ENCODE measurements around the gene ACTN3.
"Not testable (repeated sequence)": the region's sequence is repeated elsewhere in the genome, so short reads cannot be mapped to it uniquely, and the experiment has no call there.

ACTN3 gene

GRCh38 chr11:66546368-66546965 lies at the start of gene ACTN3:
Gene ACTN3, plus strand, starts transcription at chr11:66546903. Its CDS starts 35 bp downstream, at chr11:66546938.
- no peak for DNase-seq

GRCh38 chr11:66497206-66497605 lies 49.5 kb upstream of the ACTN3 start:
- DNase-seq: no peak

GRCh38 chr11:66498506-66498905 lies 48.2 kb upstream of the ACTN3 start:
- no peak for DNase-seq

GRCh38 chr11:66505276-66505816 lies 41.4 kb upstream of the ACTN3 start:
- no peak for DNase-seq

GRCh38 chr11:66509131-66509561 lies 37.6 kb upstream of the ACTN3 start:
- DNase-seq: no peak

- DNase-seq: peak; percentile 42 to 54
These were observed 36.3 kb upstream of the ACTN3 start, which contains the start of gene BBS1 for GRCh38 chr11:66510271-66510989. Gene BBS1, plus strand, starts transcription at chr11:66510635. Its CDS starts 25 bp downstream, at chr11:66510660.

- no peak for DNase-seq
These were observed 35.7 kb upstream of the ACTN3 start for GRCh38 chr11:66510990-66511339.

GRCh38 chr11:66523611-66524010 lies 23.1 kb upstream of the ACTN3 start:
- no peak for DNase-seq

- DNase-seq: no peak
These were observed 22.2 kb upstream of the ACTN3 start for GRCh38 chr11:66524304-66525040.

GRCh38 chr11:66529069-66529468 lies 17.6 kb upstream of the ACTN3 start:
- DNase-seq: no peak

- no peak for DNase-seq
These were observed 17.0 kb upstream of the ACTN3 start for GRCh38 chr11:66529655-66530054.

- no peak for DNase-seq
These were observed 15.6 kb upstream of the ACTN3 start for GRCh38 chr11:66530927-66531709.

- DNase-seq: no peak
These were observed 14.9 kb upstream of the ACTN3 start for GRCh38 chr11:66531841-66532240.

GRCh38 chr11:66532784-66533183 lies 13.9 kb upstream of the ACTN3 start:
- no peak for DNase-seq

- DNase-seq: no peak
These were observed 7.4 kb upstream of the ACTN3 start for GRCh38 chr11:66539170-66539869.

GRCh38 chr11:66539870-66540213 lies 6.9 kb upstream of the ACTN3 start:
- DNase-seq: no peak

GRCh38 chr11:66540598-66540997 lies 6.1 kb upstream of the ACTN3 start:
- not testable (repeated sequence) for DNase-seq

GRCh38 chr11:66541892-66542291 lies 4.8 kb upstream of the ACTN3 start:
- no peak for DNase-seq

- no peak for DNase-seq
These were observed 4.3 kb upstream of the ACTN3 start for GRCh38 chr11:66542362-66542761.

- no peak for DNase-seq
These were observed 3.2 kb upstream of the ACTN3 start for GRCh38 chr11:66543263-66544107.

GRCh38 chr11:66544952-66545351 lies 1.8 kb upstream of the ACTN3 start:
- not testable (repeated sequence) for DNase-seq

All from NCI-H187 (cell line).